ENCODE measurements around the gene TTLL8. TPM values are rescaled to one million over a fixed set of nuclear protein-coding genes. Genes with fewer than 3 reads are reported as not detected.

Gene TTLL8
- total RNA-seq, 4 donors from 2014 or later: not detected

DNA sequence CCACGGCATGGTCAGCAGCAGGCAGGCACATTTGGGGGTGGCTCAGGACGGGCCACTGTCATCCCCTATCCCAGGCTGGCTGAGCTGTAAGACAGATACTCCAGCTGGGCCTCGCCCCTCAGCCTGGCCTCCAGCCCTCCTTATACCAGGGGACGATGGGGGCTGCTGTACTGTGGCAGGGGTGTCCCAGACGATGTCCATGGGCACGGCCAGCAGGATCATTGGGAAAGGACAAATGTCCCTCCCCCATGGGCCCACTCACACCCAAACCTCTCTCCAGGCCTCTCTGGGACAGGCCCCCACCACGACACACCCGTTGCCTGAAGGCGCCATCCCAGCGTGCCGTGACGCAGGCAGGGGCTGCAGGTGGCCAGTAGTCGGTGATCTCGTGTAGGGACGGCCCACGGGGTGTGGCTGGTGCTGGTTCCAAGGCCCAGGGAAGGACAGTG, 44.0 kb downstream of the TTLL8 start:
- no peak overlapping the region for H3K4me3 ChIP-seq (ENCODE audit: low read depth, poor library complexity, severe bottlenecking)
- WGBS, 2 donors: 49% methylated on average over 14 to 15 of the region's 16 CpGs
- DNase-seq (ENCODE audit: low spot score in 2 of 2): no peak
- intact Hi-C loops (cut with DNase I; ENCODE audit: low total_unique reads): no loop called here
- no peak for TF ChIP-seq CTCF (IDR thresholded peaks at IDR 0.05)
- TF ChIP-seq POLR2A (IDR thresholded peaks at IDR 0.05): no peak

DNA sequence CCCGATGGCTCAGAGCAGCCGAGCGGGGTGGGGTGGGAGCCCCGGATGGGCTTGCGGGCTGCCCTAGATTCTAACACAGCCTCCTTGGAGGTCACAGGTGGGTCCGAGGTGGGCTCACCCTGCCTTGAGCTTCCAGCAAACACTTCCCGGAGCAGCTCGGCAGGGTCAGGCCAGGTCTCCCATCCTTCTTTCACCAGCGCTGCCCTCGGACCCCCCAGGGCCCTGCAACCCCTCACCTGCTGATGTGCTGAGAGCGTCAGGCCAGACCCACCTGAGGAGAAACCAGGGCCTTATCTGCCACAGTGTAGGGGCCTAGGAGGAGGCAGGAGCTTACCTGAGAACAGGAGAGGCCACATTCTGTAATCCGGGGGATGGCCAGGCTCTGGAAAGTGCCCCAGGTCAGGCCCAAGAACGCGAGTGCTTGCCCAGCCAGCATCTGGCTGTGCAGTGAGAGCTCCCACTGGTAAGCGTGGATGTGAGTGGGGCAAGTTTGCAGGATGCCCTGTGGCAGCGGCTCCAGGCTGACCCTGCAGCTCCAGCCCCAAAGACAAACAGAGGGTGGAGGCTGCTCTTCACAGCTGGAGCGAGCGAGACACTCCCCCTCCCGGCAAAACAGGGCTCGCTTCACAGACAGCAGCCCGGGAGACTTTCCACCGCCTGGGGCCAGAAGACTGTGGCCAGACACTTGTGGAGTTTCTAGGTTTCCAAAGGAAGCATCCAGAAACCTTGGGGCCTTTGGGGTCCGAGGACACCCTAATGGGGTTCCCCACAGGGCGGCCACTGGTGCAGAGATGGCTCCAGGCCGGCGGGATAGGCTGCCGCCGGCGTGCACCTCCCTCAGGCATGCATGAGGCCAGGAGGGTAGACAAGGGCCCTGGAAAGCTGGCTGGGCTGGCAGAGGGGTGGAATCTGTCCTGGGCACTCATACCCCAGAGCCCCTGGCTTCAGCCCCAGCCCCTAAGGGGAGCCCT, 45.6 kb downstream of the TTLL8 start, which contains the start of gene IL17REL:
IL17REL (minus strand) TSS at position 555 of the 971 bp plus-strand sequence; CDS start at position 436, 119 bp downstream.
- TF ChIP-seq CTCF (IDR thresholded peaks at IDR 0.05) (no peak), POLR2A (IDR thresholded peaks at IDR 0.05) (no peak)
- H3K4me3 ChIP-seq (ENCODE audit: low read depth, poor library complexity, severe bottlenecking): no peak within 1 kb of the TSS
- no peak for DNase-seq (ENCODE audit: low spot score in 2 of 2)
- intact Hi-C loops (cut with DNase I; ENCODE audit: low total_unique reads): no loop called here
- 45 to 47% methylated on average over 17 to 29 of the region's 29 CpGs for WGBS, 2 donors

GRCh38 chr22:50011447-50012210, 46.5 kb downstream of the TTLL8 start:
- no peak for DNase-seq (ENCODE audit: low spot score in 2 of 2)
- intact Hi-C loops (cut with DNase I; ENCODE audit: low total_unique reads): no loop called here
- no peak for TF ChIP-seq CTCF (IDR thresholded peaks at IDR 0.05)
- TF ChIP-seq POLR2A (IDR thresholded peaks at IDR 0.05): no peak
- 36 to 41% methylated on average over 16 to 18 of the region's 18 CpGs for WGBS, 2 donors
- no peak overlapping the region for H3K4me3 ChIP-seq (ENCODE audit: low read depth, poor library complexity, severe bottlenecking)

DNA sequence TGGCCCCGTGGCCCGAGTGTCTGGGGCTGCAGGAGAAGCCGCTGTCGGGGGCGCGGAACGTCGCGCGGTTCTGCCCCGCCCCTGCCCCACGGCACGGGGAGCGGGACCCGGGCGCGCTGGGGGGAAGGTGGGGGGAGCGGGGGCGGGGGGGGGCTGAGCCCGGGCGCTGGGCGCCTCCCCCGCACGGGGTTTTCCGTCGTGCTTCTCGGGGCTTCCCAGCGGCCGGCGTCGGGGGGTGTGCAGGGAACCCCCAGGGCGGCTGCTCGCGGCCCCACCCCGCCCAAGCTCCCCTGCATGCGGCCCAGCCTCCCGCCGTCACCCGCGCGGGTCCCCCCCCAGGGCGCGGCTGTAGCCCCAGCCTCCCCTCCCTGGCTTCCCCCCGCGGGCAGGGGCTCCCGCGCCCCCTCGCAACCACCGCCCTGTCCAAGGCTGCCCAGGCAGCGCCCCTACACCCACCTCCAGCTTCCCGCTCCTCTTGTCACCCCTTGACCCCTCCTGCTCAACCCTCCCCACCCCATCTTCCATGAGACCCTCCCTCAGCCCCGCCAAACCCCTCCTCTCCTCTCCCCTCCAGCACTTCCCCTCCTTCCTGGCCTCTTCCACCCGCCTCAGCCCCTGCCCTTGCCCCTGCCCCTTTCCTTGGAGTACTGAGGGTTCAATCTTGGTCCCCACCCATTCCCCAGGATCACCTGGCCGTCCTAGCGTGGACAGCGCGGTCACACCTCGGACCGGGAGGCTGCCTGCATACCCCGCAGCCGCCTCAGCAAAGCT, 47.2 kb downstream of the TTLL8 start:
- H3K4me3 ChIP-seq (ENCODE audit: low read depth, poor library complexity, severe bottlenecking): no peak overlapping the region
- WGBS, 2 donors: 8 to 10% methylated on average over 21 to 28 of the region's 61 CpGs

More for the DNA sequence above, 47.2 kb downstream of the TTLL8 start:
- DNase-seq (ENCODE audit: low spot score in 2 of 2): no peak
- intact Hi-C loops (cut with DNase I; ENCODE audit: low total_unique reads): no loop called here
- TF ChIP-seq CTCF (IDR thresholded peaks at IDR 0.05): no peak
- TF ChIP-seq POLR2A (IDR thresholded peaks at IDR 0.05): no peak

All from lower leg skin (tissue), 4 donors.